HG03095 (cell line): ENCODE data around the gene VWA5B1.

Experiments used
- ATAC-seq: cut with Tn5 transposase; IDR thresholded peaks from one replicate; pipeline ENCODE4 v1.9.1; 2021; ENCODE audit warnings: moderate library complexity; ENCODE audit not compliant: unreplicated experiment

VWA5B1 gene

DNA sequence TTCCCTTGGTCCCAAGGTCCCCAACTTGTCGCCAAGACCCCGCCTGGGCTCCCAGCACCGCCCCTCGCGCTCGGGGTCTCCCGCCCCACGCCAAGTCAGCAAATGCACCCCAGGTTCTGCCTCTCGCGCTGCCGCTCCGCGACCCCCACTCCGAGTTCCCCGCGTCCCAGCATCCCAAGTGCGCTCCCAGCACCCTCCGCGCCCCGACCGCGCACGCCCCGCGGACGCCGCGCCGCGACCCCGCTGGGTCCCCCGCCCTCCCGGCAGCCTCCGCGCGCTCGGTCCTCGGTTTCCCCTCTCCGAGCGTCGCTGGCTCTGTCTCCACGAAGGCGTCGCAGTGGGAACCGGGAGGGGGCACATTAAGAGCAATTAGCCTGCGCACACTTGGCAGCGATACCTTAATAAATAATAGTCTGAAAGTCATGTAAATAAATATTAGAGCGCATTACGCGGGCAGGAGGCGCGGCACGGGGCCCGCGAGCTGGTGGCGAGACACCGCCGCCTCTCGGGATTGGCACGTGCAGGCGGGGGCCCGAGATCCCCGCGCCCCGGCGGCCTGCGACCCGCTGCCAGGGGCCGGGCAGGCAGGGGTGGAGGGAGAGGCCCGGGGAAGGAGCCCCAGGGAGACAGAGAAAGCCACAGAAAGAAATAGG, 75.9 kb downstream of the VWA5B1 start:
- ATAC-seq: no peak

GRCh38 chr1:20367116-20367585, 76.5 kb downstream of the VWA5B1 start:
- ATAC-seq: no peak

DNA sequence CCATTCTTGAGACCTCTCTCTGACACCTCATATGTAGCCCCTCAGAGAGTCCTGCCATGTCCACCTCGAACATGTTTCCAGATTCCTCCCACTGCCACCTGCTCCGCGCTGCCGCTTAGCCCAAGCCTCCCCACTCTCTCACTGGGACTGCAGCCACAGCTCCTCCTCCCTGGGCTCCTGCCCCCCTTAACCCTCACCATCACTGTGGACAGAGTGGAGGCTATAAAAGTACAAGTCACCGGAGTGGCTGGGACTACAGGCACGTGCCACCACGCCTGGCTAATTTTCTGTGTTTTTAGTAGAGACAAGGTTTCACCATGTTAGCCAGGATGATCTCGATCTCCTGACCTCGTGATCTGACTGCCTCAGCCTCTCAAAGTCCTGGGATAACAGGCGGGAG, 77.0 kb downstream of the VWA5B1 start:
- ATAC-seq: no peak

DNA sequence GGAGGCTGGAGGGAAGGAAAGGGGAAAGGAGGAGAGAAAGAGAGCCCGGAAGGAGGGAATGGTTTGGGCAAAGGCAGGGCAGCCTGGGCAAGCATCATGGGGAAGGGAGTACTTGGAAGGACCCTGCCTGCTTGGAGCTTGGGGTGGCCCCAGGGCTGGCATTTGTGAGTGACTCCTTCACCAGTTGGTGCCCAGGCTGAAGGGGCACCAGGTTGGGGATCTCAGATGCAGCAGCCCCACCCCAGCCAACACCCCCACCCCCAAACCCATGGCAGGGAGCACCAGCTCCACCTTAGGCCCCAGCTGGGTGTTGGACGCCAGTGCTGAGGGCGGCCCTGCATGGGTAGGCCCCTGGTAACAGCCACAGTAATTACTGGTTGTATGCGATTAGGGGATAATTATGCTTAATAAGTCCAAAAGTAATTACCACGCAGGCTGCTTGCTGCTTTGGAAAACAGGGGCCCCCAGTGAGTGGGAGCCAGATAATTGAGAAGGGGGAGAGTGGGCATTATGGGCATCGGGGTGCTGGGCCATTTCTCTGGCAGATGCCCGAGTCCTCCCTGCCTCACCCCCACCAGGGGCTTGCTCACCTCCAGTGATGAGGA, 78.3 kb downstream of the VWA5B1 start:
- no peak for ATAC-seq

GRCh38 chr1:20370698-20371097, 80.0 kb downstream of the VWA5B1 start:
- no peak for ATAC-seq

DNA sequence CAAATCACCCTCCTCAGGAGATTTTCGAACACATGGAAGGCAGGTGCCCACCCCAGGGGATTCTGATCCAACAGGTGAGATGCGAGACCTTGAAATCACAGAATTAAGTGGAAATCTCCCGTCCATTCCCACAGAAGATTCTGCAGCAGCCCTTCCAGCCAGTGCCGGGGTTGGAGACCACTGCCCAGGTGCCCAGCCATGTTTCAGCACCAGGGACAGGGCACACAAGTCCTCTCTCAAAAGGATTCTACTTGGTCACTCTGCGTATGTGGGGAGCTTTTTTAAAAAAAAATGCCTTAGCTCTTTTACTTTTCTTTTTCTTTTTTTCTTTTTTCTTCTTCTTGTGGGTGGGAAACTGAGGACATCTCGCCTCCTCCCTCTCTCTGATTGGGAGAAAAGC, 80.7 kb downstream of the VWA5B1 start:
- no peak for ATAC-seq

- ATAC-seq: no peak
Observed at GRCh38 chr1:20371883-20372282, 81.2 kb downstream of the VWA5B1 start.

- no peak for ATAC-seq
Observed at GRCh38 chr1:20372676-20373075, 82.0 kb downstream of the VWA5B1 start.

DNA sequence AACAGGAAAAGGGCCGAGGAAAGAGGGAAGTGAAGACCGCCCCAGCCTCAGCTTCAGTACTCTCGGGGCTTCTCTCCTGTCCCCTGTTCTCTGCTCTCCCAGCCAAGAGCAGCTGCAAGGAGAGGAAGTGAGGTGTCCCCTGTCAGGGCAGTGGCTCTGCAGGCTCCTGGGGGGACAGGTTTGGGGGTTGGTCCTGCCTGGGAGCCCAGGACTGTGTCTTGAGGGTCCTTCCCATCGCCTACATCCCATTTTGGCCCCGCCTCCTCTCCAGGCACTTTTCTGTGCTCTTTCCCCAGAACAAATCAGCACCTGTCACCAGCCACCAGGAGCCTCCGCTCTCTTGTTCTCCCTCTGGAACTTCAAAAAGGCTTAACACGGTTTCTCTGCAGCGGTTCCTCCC, 82.6 kb downstream of the VWA5B1 start:
- no peak for ATAC-seq

- no peak for ATAC-seq
Observed at GRCh38 chr1:20373764-20374163, 83.1 kb downstream of the VWA5B1 start.

DNA sequence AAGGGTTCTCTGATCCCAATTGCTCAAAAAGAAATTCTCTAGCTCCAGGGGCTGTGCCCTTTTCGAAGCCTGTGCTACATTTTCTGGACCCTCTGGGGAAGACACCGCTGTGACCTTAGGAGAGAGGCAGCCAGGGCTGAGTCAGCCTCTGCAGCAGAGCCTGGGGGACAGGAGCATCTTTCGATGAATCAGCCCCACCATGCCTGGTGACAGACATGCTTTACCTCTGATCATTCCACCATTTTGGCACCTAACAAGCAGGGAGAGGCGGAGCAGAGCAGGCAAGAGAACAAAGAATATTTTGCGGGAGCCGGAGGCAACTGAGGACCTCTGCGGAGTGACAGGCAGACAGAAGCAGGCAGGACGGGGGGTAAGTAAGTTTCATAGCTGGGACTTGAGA, 84.9 kb downstream of the VWA5B1 start:
- no peak for ATAC-seq

DNA sequence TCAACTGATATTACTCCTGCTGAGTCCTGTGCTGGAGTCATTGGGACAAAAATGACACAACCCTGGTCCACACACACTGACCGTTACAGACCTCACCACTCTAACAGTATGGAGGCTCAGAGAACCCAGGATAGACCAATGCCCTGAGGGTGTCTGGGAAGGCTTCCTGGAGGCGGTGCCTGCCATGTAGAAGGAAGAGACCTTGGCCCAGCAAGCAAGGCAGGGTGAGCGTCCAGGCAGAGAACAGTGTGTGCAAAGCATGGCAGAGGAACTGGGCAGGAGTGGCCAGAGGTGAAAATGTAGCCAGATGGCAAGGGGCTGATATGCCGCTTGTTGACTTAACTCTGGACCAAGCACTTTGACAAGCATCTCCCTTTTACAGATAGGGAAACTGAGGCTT, 85.5 kb downstream of the VWA5B1 start:
- ATAC-seq: no peak

- no peak for ATAC-seq
Observed at GRCh38 chr1:20376880-20377494, 86.3 kb downstream of the VWA5B1 start.

- no peak for ATAC-seq
Observed at GRCh38 chr1:20377516-20378270, 87.0 kb downstream of the VWA5B1 start.

GRCh38 chr1:20379075-20379474, 88.4 kb downstream of the VWA5B1 start:
- no peak for ATAC-seq

GRCh38 chr1:20380175-20380574, 89.5 kb downstream of the VWA5B1 start:
- ATAC-seq: no peak

DNA sequence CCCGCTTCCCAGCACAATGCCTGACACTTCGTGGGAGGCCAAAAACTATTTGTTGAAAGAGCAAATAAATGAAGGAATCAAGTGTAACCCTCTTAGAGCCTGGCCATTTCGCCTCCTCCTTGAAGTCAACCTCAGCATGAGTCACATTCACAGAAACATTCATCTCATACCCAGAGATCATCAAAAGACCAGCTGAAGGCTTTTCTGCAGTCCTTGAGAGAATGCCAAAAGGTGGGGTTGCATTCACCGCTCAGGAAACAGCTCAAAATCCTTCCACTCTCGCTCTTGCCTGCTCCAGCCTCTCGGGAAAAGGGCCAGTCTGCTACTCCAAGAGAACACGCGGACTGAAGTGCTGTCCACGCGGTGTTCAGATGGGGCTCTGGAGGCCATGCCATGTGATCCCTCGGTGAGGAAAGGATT, 90.0 kb downstream of the VWA5B1 start:
- no peak for ATAC-seq

DNA sequence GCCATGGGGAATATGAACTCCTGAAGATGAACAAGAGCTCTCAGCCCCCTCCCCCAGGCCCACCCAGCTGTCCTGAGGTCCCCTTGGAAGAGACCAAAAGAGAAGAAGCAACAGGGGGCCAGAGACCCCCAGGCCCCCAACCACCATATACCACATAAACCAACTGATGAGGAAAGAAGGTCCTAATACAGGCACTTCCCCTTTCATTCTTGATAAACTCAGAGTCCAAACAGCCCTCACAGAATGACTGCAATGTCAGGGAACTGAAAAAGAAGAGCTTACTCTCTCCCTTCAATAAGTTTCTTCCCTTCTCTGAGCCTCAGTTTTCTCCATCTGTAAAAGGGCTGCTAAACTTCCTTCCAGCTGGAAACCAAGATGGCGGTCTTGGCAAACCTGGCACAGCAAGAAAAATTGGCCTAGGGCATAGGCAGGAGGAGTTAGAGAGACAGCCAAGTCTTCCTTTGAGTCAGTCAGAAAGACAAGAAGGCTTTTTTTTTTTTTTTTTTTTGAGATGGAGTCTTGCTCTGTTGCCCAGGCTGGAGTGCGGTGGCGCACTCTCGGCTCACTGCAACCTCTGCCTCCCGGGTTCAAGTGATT, 90.5 kb downstream of the VWA5B1 start:
- ATAC-seq: no peak

DNA sequence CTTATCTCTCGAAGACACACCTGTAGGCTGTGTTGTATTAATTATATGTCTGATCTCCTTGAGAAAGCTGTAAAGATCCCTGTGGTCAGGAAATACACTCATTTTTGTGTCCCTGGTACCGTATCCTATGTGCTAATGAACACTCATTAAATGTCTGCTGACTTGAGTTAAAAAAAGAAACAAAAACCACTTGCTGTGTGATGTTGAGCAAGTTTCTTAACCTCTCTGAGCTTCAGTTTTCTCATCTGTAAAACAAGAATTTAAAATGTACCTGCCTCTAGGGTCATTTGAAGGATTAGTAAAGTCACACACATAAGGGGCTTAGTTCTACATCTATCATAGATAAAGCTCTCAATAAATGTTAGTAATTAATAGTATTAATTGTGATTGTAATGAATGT, 91.3 kb downstream of the VWA5B1 start:
- no peak for ATAC-seq

GRCh38 chr1:20382711-20383110, 92.0 kb downstream of the VWA5B1 start:
- ATAC-seq: no peak

GRCh38 chr1:20383631-20384030, 93.0 kb downstream of the VWA5B1 start:
- no peak for ATAC-seq
